ENCODE results near the gene TRERF1. TPM values are rescaled to one million over a fixed set of nuclear protein-coding genes. Genes with fewer than 3 reads are reported as not detected.

The TRERF1 gene
- total and polyA plus RNA-seq, 2 experiments from 2014 or later: 11.2 to 20.6 TPM

DNA sequence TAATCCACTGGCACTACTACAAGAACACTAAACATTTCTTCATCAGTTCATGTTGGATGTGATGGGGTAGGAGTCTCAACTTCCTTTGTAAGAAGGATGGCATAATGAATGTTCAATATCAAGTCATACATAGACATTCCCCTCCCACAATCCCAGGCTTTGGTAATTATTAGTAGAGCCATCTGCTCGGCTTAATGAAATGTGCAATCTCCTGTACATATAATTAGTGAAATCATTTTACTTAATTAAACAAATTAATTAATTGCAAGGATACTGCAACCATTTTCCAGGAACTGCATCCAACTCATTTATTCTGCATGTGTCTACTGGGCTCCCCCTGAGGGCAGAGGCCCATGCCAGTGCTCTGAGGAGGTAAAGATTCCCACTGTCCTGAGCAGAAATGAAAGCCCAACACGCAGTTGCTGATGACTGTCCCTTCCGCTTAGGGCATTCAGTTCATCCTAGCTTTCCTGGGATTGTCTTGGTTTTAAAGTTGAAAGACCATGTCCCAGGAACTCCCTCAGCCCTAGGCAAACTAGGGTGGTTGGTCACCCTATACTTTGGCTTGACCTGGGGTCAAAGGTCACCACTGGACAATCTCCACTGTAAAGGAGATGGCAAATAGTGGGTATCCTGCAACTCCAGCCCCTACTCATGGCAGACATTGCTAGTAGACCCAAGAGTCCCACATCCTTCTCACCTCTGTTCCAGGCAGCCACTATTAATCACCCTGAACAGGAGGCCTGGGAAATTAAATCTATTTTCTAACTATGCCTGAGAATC is 109.8 kb downstream of the TRERF1 start (continued):
- TF ChIP-seq ZNF331 (CRISPR knock-in tag; IDR thresholded peaks at IDR 0.05; ENCODE audit: low read depth): no peak
- TF ChIP-seq, protein P1, sequence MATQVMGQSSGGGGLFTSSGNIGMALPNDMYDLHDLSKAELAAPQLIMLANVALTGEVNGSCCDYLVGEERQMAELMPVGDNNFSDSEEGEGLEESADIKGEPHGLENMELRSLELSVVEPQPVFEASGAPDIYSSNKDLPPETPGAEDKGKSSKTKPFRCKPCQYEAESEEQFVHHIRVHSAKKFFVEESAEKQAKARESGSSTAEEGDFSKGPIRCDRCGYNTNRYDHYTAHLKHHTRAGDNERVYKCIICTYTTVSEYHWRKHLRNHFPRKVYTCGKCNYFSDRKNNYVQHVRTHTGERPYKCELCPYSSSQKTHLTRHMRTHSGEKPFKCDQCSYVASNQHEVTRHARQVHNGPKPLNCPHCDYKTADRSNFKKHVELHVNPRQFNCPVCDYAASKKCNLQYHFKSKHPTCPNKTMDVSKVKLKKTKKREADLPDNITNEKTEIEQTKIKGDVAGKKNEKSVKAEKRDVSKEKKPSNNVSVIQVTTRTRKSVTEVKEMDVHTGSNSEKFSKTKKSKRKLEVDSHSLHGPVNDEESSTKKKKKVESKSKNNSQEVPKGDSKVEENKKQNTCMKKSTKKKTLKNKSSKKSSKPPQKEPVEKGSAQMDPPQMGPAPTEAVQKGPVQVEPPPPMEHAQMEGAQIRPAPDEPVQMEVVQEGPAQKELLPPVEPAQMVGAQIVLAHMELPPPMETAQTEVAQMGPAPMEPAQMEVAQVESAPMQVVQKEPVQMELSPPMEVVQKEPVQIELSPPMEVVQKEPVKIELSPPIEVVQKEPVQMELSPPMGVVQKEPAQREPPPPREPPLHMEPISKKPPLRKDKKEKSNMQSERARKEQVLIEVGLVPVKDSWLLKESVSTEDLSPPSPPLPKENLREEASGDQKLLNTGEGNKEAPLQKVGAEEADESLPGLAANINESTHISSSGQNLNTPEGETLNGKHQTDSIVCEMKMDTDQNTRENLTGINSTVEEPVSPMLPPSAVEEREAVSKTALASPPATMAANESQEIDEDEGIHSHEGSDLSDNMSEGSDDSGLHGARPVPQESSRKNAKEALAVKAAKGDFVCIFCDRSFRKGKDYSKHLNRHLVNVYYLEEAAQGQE (IDR thresholded peaks at IDR 0.05; ENCODE audit: unreplicated experiment): no peak
- TF ChIP-seq JUNB (IDR thresholded peaks at IDR 0.05; ENCODE audit: unreplicated experiment): no peak
- TF ChIP-seq EZH2phosphoT487 (IDR thresholded peaks at IDR 0.05; ENCODE audit: unreplicated experiment): no peak
- no peak for TF ChIP-seq EZH2 (IDR thresholded peaks at IDR 0.05; ENCODE audit: low read depth, unreplicated experiment)
- TF ChIP-seq, protein P2, sequence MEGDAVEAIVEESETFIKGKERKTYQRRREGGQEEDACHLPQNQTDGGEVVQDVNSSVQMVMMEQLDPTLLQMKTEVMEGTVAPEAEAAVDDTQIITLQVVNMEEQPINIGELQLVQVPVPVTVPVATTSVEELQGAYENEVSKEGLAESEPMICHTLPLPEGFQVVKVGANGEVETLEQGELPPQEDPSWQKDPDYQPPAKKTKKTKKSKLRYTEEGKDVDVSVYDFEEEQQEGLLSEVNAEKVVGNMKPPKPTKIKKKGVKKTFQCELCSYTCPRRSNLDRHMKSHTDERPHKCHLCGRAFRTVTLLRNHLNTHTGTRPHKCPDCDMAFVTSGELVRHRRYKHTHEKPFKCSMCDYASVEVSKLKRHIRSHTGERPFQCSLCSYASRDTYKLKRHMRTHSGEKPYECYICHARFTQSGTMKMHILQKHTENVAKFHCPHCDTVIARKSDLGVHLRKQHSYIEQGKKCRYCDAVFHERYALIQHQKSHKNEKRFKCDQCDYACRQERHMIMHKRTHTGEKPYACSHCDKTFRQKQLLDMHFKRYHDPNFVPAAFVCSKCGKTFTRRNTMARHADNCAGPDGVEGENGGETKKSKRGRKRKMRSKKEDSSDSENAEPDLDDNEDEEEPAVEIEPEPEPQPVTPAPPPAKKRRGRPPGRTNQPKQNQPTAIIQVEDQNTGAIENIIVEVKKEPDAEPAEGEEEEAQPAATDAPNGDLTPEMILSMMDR (conservative IDR thresholded peaks at IDR 0.05; ENCODE audit: low read depth in 2 of 2): no peak
- TF ChIP-seq STAT1 (IDR thresholded peaks at IDR 0.05; ENCODE audit: unreplicated experiment): no peak
- TF ChIP-seq ZNF114 (CRISPR knock-in tag; IDR thresholded peaks at IDR 0.05): no peak
- no peak for TF ChIP-seq POLR2AphosphoS5 (IDR thresholded peaks at IDR 0.05; ENCODE audit: low read depth)
- TF ChIP-seq, protein P3, sequence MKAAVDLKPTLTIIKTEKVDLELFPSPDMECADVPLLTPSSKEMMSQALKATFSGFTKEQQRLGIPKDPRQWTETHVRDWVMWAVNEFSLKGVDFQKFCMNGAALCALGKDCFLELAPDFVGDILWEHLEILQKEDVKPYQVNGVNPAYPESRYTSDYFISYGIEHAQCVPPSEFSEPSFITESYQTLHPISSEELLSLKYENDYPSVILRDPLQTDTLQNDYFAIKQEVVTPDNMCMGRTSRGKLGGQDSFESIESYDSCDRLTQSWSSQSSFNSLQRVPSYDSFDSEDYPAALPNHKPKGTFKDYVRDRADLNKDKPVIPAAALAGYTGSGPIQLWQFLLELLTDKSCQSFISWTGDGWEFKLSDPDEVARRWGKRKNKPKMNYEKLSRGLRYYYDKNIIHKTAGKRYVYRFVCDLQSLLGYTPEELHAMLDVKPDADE (IDR thresholded peaks at IDR 0.05): no peak

DNA sequence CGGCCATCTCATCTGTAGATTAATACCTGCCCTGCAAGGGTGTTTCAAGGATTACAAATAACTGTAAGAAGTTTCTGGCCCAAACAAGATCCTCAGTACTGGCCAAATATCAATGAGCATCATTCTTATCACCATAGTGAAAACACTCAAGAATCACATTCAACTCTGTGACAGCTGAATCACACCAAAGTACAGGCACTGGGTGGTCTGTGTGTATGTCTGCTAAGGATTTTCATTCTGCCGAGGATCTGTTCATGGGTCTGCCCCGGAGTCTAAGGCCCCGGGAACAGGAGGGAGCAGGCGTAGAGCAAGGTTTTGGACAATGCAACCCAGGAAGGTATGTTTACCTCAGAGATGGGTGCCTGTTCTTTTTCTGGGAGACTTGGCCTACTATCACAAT is 110.5 kb downstream of the TRERF1 start:
- Histone ChIP-seq H3K36me3 (ENCODE audit: insufficient read depth) (no peaks in the 10 kb centered on the region), H3K27ac (ENCODE audit: low read depth) (no peak overlapping the region), H3K79me2 (replicated peaks; ENCODE audit: insufficient read depth) (peaks cover 68% of the 10 kb centered on the region), H3K4me1 (ENCODE audit: insufficient read depth) (no peaks in the 10 kb centered on the region; the same call in 1 of the 2 replicates), H2AFZ (no peak overlapping the region), H3K27me3 (ENCODE audit: insufficient read depth) (no peaks in the 10 kb centered on the region), H4K20me1 (replicated peaks; ENCODE audit: insufficient read depth) (peaks cover 37% of the 10 kb centered on the region), H3K9me2 (ENCODE audit: insufficient read depth) (no peaks in the 10 kb centered on the region; the same call in 1 of the 2 replicates), H3K4me3 (no peak overlapping the region), H3K4me2 (no peak overlapping the region), H3F3A (replicated peaks; ENCODE audit: low read depth) (no peaks in the 10 kb centered on the region)
- Mint-ChIP-seq H3K27me3 (ENCODE audit: insufficient read depth, low read depth, poor library complexity) (no peaks in the 10 kb centered on the region), H3K9me3 (no peaks in the 10 kb centered on the region), H3K4me3 (no peak overlapping the region), H3K27ac (no peak overlapping the region), H3K36me3 (ENCODE audit: low read depth) (no peaks in the 10 kb centered on the region; the same call in 1 of the 3 replicates), H3K4me1 (peaks cover 21% of the 10 kb centered on the region)
- DNase-seq (ENCODE audit: low spot score): no peak
- ATAC-seq: no peak
- TF ChIP-seq, protein P2 (conservative IDR thresholded peaks at IDR 0.05; ENCODE audit: low read depth in 2 of 2): no peak
- no peak for TF ChIP-seq POLR2AphosphoS5 (IDR thresholded peaks at IDR 0.05; ENCODE audit: low read depth)
- no peak for TF ChIP-seq EZH2phosphoT487 (IDR thresholded peaks at IDR 0.05; ENCODE audit: unreplicated experiment)
- TF ChIP-seq, protein P3 (IDR thresholded peaks at IDR 0.05): no peak
- no peak for TF ChIP-seq ZNF114 (CRISPR knock-in tag; IDR thresholded peaks at IDR 0.05)
- no peak for TF ChIP-seq STAT1 (IDR thresholded peaks at IDR 0.05; ENCODE audit: unreplicated experiment)
- no peak for TF ChIP-seq EZH2 (IDR thresholded peaks at IDR 0.05; ENCODE audit: low read depth, unreplicated experiment)
- TF ChIP-seq CREB1 (CRISPR knock-in tag; IDR thresholded peaks at IDR 0.05; ENCODE audit: low read depth): no peak
- TF ChIP-seq ZNF331 (CRISPR knock-in tag; IDR thresholded peaks at IDR 0.05; ENCODE audit: low read depth): no peak
- TF ChIP-seq, protein P1 (IDR thresholded peaks at IDR 0.05; ENCODE audit: unreplicated experiment): no peak

Measured in GM23338 (cell line).